H1 (cell line): ENCODE data around the gene EML1. TPM values are rescaled to one million over a fixed set of nuclear protein-coding genes. Genes with fewer than 3 reads are reported as not detected.

Experiments used
- CTCF ChIA-PET: fragments of 300-600 bp; sonication (Branson Sonifier 250); formaldehyde crosslinking; loops from one replicate; lab custom pipeline; 2021; ENCODE audit not compliant: partially characterized antibody; lab: Charles Lee
- POLR2A ChIA-PET: fragments of 300-600 bp; sonication (Branson Sonifier 250); formaldehyde crosslinking; loops from one replicate; lab custom pipeline; 2021; ENCODE audit warnings: inconsistent platforms; ENCODE audit not compliant: partially characterized antibody; lab: Charles Lee
- DNase-seq, 2 experiments: peaks; one replicate each; pipeline versions ENCODE4 v3.0.0 to v3.0.0-alpha.2; 2010 to 2022; ENCODE audit warnings: low spot score in 2 of 2, low read depth in 1 of 2, mixed read lengths in 1 of 2
- FAIRE-seq: peaks from 2 replicates; lab custom pipeline; 2011; peaks lifted over from hg19 to GRCh38; lab: Jason Lieb, UNC
- H2AFZ ChIP-seq: 2 replicates; pipeline ENCODE4 v1.8.1; 2012; ENCODE audit warnings: low read length, inconsistent platforms
- H2AK5ac ChIP-seq: 2 replicates; pipeline ENCODE4 v1.6.1; 2013; ENCODE audit warnings: low read depth, low read length
- H2BK120ac ChIP-seq: replicated peaks from 2 replicates; pipeline ENCODE3; 2013; ENCODE audit warnings: low read depth, low read length, inconsistent platforms
- H2BK12ac ChIP-seq: 2 replicates; pipeline ENCODE4 v1.6.1; 2013; ENCODE audit warnings: low read depth, low read length
- H2BK15ac ChIP-seq: 2 replicates; pipeline ENCODE4 v1.6.1; 2013; ENCODE audit warnings: low read length
- H2BK20ac ChIP-seq: 2 replicates; pipeline ENCODE4 v1.6.1; 2013; ENCODE audit warnings: low read length
- H2BK5ac ChIP-seq: 2 replicates; pipeline ENCODE4 v1.6.1; 2013; ENCODE audit warnings: low read depth, low read length
- H3K14ac ChIP-seq: 2 replicates; pipeline ENCODE4 v1.6.1; 2013; ENCODE audit warnings: inconsistent platforms; ENCODE audit not compliant: insufficient read length
- H3K18ac ChIP-seq: 2 replicates; pipeline ENCODE4 v1.6.1; 2013; ENCODE audit warnings: low read length; ENCODE audit errors: extremely low read depth
- H3K23ac ChIP-seq: 2 replicates; pipeline ENCODE4 v1.6.1; 2013; ENCODE audit warnings: inconsistent platforms; ENCODE audit not compliant: insufficient read length
- H3K23me2 ChIP-seq: 2 replicates; pipeline ENCODE4 v1.6.1; 2013; ENCODE audit warnings: low read depth, low read length
- H3K27ac ChIP-seq: 2 replicates; pipeline ENCODE4 v1.6.1; 2011; ENCODE audit warnings: low read depth, low read length, inconsistent platforms
- H3K27me3 ChIP-seq, 4 experiments: replicated peaks in 1 of 4; 1 replicate in 1 of 4; 2 replicates in 3 of 4; pipeline versions ENCODE4 v1.6.1 to v1.8.1; 2011 to 2013; ENCODE audit warnings: low read length in 3 of 4, mild to moderate bottlenecking in 3 of 4, inconsistent platforms in 2 of 4, mixed read lengths in 2 of 4, moderate library complexity in 1 of 4; ENCODE audit not compliant: control insufficient read depth in 3 of 4, insufficient read depth in 3 of 4; ENCODE audit errors: extremely low read depth in 1 of 4
- H3K36me3 ChIP-seq, 4 experiments: 2 replicates each; pipeline versions ENCODE4 v1.6.1 to v1.8.1; 2011 to 2013; ENCODE audit warnings: mild to moderate bottlenecking in 4 of 4, low read length in 3 of 4, moderate library complexity in 2 of 4, control low read depth in 1 of 4, inconsistent platforms in 1 of 4; ENCODE audit not compliant: insufficient read depth in 4 of 4, control insufficient read depth in 2 of 4
- H3K4ac ChIP-seq: replicated peaks from 2 replicates; pipeline ENCODE3; 2013; ENCODE audit warnings: low read length, low read depth, mixed read lengths, inconsistent platforms; ENCODE audit not compliant: insufficient read length
- H3K4me1 ChIP-seq, 4 experiments: replicated peaks in 1 of 4; 1 replicate in 1 of 4; 2 replicates in 3 of 4; pipeline versions ENCODE4 v1.6.1 to v1.8.1; 2011 to 2013; ENCODE audit warnings: low read length in 3 of 4, inconsistent platforms in 2 of 4, mixed read lengths in 1 of 4; ENCODE audit not compliant: insufficient read depth in 4 of 4, control insufficient read depth in 3 of 4
- H3K4me2 ChIP-seq, 2 experiments: 2 replicates each; pipeline versions ENCODE4 v1.6.1 to v1.8.1; 2011 to 2013; ENCODE audit warnings: low read depth in 2 of 2, low read length in 2 of 2, control low read depth in 1 of 2, inconsistent platforms in 1 of 2, mild to moderate bottlenecking in 1 of 2; ENCODE audit not compliant: insufficient read depth in 1 of 2
- H3K4me3 ChIP-seq, 4 experiments: fragments of 200-600, 300-600 bp in 1 of 4; sonication (generic), shearing (Covaris generic), sonication (Bioruptor Twin) in 1 of 4; 2 replicates each; pipeline versions ENCODE4 v1.5.1 to v1.8.1; 2011 to 2016; ENCODE audit warnings: low read length in 4 of 4, low read depth in 3 of 4, control low read depth in 2 of 4, inconsistent platforms in 2 of 4, mild to moderate bottlenecking in 2 of 4, mixed read lengths in 1 of 4, moderate library complexity in 1 of 4; ENCODE audit not compliant: insufficient read depth in 2 of 4; ENCODE audit errors: extremely low read depth in 1 of 4
- H3K56ac ChIP-seq: replicated peaks from 2 replicates; pipeline ENCODE3; 2013; ENCODE audit warnings: low read depth, mild to moderate bottlenecking, mixed read lengths, low read length, inconsistent platforms; ENCODE audit not compliant: insufficient read length
- H3K79me1 ChIP-seq: 2 replicates; pipeline ENCODE4 v1.6.1; 2013; ENCODE audit warnings: low read depth, low read length, control low read depth
- H3K79me2 ChIP-seq, 2 experiments: 2 replicates each; pipeline versions ENCODE4 v1.6.1 to v1.8.1; 2012 to 2013; ENCODE audit warnings: low read length in 2 of 2, mild to moderate bottlenecking in 2 of 2, inconsistent platforms in 1 of 2; ENCODE audit not compliant: insufficient read depth in 2 of 2, control insufficient read depth in 1 of 2
- H3K9ac ChIP-seq, 4 experiments: replicated peaks in 1 of 4; 1 replicate in 1 of 4; 2 replicates in 3 of 4; pipeline versions ENCODE4 v1.6.1 to v1.8.1; 2011 to 2013; ENCODE audit warnings: low read depth in 3 of 4, low read length in 3 of 4, control low read depth in 2 of 4, mild to moderate bottlenecking in 2 of 4, moderate library complexity in 2 of 4, inconsistent platforms in 1 of 4; ENCODE audit errors: extremely low read depth in 1 of 4
- H3K9me3 ChIP-seq, 2 experiments: 2 replicates each; pipeline versions ENCODE4 v1.6.1 to v1.8.1; 2012 to 2013; ENCODE audit warnings: mild to moderate bottlenecking in 2 of 2, moderate library complexity in 2 of 2, control low read depth in 1 of 2, inconsistent platforms in 1 of 2, low read depth in 1 of 2, low read length in 1 of 2, mixed read lengths in 1 of 2; ENCODE audit not compliant: insufficient read depth in 2 of 2
- H4K20me1 ChIP-seq, 2 experiments: replicated peaks in 1 of 2; 2 replicates each; pipeline versions ENCODE3 to v1.8.1; 2011 to 2013; ENCODE audit warnings: inconsistent platforms in 2 of 2, low read length in 2 of 2, mild to moderate bottlenecking in 1 of 2; ENCODE audit not compliant: insufficient read depth in 2 of 2, control insufficient read depth in 1 of 2
- H4K5ac ChIP-seq: 2 replicates; pipeline ENCODE4 v1.6.1; 2013; ENCODE audit warnings: low read length, low read depth, mixed read lengths, inconsistent platforms; ENCODE audit not compliant: insufficient read length
- H4K8ac ChIP-seq: 2 replicates; pipeline ENCODE4 v1.8.0; 2013; ENCODE audit warnings: mild to moderate bottlenecking, moderate library complexity, low read length, inconsistent platforms; ENCODE audit not compliant: insufficient read depth; ENCODE audit errors: extremely low read depth
- H4K91ac ChIP-seq: replicated peaks from 2 replicates; pipeline ENCODE3; 2013; ENCODE audit warnings: low read length, mixed read lengths, inconsistent platforms; ENCODE audit not compliant: insufficient read length
- CEBPB ChIP-seq: IDR thresholded peaks from 2 replicates; pipeline ENCODE4 v1.6.1; 2012; ENCODE audit warnings: low read depth, low read length
- NANOG ChIP-seq: IDR thresholded peaks from 2 replicates; pipeline ENCODE4 v1.6.1; 2011; ENCODE audit warnings: low read length, low read depth, mild to moderate bottlenecking, inconsistent platforms; ENCODE audit not compliant: insufficient read depth, poor library complexity, severe bottlenecking
- WGBS, 2 experiments: shearing (Covaris generic) in 1 of 2; methylation state at CpG; one replicate each; pipeline versions ENCODE4 v1.1.6 to v1.1.7; 2013 to 2015; ENCODE audit warnings: low lambda C conversion rate in 2 of 2, mixed read lengths in 2 of 2, inconsistent platforms in 1 of 2, low coverage in 1 of 2, missing lambda C conversion rate in 1 of 2; ENCODE audit not compliant: insufficient replicate concordance in 2 of 2, insufficient coverage in 1 of 2, insufficient read length in 1 of 2; ENCODE audit errors: extremely low coverage in 1 of 2, missing lambda C conversion rate in 1 of 2; 5-methylcytosine and 5-hydroxymethylcytosine counted together
- polyA plus RNA-seq, 7 experiments: library from polyadenylated mRNA; depleted of rRNA in 3 of 7; stranded (reverse) in 5 of 7; unstranded in 2 of 7; fragments of >200 nt in 5 of 7; fragments of 200-250 nt in 2 of 7; gene quantifications; 1 replicate in 5 of 7; 2 replicates in 1 of 7; 4 replicates in 1 of 7; pipeline versions ENCODE4 v1.2.1 to v1.2.3, GENCODE V29; 2011 to 2013; ENCODE audit warnings: missing spikeins in 2 of 7, mixed read lengths in 2 of 7
- total RNA-seq: library from RNA; stranded (reverse); fragmentation: NEBNext Ultra II Directional; extraction: Animal tissue kit (Norgen Biotek cat#: 25700); gene quantifications from 2 replicates; pipeline ENCODE4 v1.2.1, GENCODE V29; 2021

The EML1 gene
- total and polyA plus RNA-seq, 2 of the 8 experiments (the other 6 are each of a cell fraction or from before 2014, with no cell fraction given), result 11.1 to 24.7 TPM

GRCh38 chr14:99790978-99791376 lies 2.2 kb upstream of the EML1 start:
- Histone ChIP-seq H3K27me3 (peaks cover 0 to 8% (median 0%) of the 10 kb centered on the region in 4 experiments; a peak in 3 of 7 replicates), H3K4ac (no peak overlapping the region), H3K18ac (no peak overlapping the region), H3K79me1 (no peaks in the 10 kb centered on the region), H3K4me2 (no peak overlapping the region), H3K36me3 (no peaks in the 10 kb centered on the region), H3K79me2 (peaks cover 0 to 18% of the 10 kb centered on the region in 2 experiments; a peak in 3 of 4 replicates), H2AFZ (no peak overlapping the region), H3K9ac (no peak overlapping the region), H3K4me1 (peaks cover 0 to 8% (median 2%) of the 10 kb centered on the region in 4 experiments; a peak in 4 of 7 replicates), H4K5ac (no peak overlapping the region), H3K4me3 (no peak overlapping the region), H2AK5ac (no peak overlapping the region), H4K8ac (no peak overlapping the region), H2BK5ac (no peak overlapping the region), H2BK15ac (no peak overlapping the region), H3K23ac (no peak overlapping the region), H3K14ac (no peak overlapping the region), H3K27ac (no peak overlapping the region), H3K9me3 (no peaks in the 10 kb centered on the region), H2BK120ac (no peak overlapping the region), H3K23me2 (peaks cover 4% of the 10 kb centered on the region; the same call in 1 of the 2 replicates), H3K56ac (no peak overlapping the region), H4K20me1 (no peaks in the 10 kb centered on the region), H2BK20ac (no peak overlapping the region), H4K91ac (no peak overlapping the region), H2BK12ac (no peak overlapping the region)
- FAIRE-seq, result no peak
- 86% methylated on average over 6 of the region's 6 CpGs; no CpG with 5 or more reads in 1 of the 2 experiments for WGBS, 2 experiments
- CTCF ChIA-PET, result interaction anchor here (1.0 to 2.6 kb wide), 8 partner anchors 10 to 94 kb away, joined by 3 to 12 read pairs (median 5); no protein-coding TSS in a partner anchor
- POLR2A ChIA-PET, result interaction anchor here (2.3 kb wide), 1 partner anchor 60 kb away, joined by 8 read pairs; no protein-coding TSS in a partner anchor
- no peak for DNase-seq
- TF ChIP-seq CEBPB (peak; percentile 53; the same call in 1 of the 2 replicates), NANOG (no peak)
